ENCODE measurements around the gene ACAP3. TPM values are rescaled to one million over a fixed set of nuclear protein-coding genes. Genes with fewer than 3 reads are reported as not detected.
A peak's percentile ranks its signal among the peaks of the same experiment; 100 is the strongest.

The ACAP3 gene, protein sequence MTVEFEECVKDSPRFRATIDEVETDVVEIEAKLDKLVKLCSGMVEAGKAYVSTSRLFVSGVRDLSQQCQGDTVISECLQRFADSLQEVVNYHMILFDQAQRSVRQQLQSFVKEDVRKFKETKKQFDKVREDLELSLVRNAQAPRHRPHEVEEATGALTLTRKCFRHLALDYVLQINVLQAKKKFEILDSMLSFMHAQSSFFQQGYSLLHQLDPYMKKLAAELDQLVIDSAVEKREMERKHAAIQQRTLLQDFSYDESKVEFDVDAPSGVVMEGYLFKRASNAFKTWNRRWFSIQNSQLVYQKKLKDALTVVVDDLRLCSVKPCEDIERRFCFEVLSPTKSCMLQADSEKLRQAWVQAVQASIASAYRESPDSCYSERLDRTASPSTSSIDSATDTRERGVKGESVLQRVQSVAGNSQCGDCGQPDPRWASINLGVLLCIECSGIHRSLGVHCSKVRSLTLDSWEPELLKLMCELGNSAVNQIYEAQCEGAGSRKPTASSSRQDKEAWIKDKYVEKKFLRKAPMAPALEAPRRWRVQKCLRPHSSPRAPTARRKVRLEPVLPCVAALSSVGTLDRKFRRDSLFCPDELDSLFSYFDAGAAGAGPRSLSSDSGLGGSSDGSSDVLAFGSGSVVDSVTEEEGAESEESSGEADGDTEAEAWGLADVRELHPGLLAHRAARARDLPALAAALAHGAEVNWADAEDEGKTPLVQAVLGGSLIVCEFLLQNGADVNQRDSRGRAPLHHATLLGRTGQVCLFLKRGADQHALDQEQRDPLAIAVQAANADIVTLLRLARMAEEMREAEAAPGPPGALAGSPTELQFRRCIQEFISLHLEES
- total RNA-seq, result 10 to 100 TPM; 69.5 to 92.1 TPM

DNA sequence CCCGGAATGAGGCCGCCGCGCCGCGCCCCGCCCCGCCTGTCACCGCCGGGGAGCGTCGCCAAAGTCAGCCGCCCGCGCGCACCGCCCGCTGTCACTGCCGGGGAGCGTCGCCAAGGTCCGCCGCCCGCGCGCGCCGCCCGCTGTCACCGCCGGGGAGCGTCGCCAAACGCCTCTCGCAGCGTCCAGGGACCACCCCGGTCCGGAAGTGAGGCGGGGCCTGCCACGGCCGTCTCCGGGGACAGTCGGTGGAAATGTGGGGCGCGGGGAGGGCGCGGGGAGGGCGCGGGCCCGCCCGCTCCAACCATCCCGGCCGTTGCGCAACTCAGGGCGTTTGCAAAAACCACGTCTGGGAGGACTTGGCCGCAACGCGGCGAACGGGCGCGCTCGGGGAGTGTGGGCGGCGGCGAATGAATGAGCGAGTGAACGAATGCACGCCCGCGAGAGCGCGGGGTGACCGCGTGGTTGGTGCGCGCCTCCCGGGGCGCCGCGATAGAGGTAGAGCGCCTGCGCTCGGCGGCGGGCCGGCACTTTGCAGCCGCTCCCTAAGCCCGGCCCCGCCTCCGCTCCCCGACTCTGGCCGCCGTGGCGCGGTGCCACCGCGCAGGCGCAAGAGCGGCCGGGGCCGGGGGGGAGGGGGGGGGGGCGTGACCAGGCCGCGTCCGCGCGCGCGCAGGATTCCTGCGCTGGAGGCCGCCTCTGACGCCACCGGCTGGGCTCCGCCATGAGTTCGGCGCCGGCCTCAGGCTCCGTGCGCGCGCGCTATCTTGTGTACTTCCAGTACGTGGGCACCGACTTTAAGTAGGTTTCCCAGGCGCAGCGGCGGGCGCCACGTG lies at the start of gene ACAP3, which contains the start of gene PUSL1:
Gene ACAP3 (minus strand): TSS at position 8 of the 833 bp plus-strand sequence. CDS start 115 bp downstream, outside the sequence.
Gene PUSL1 (plus strand): TSS at position 675 of the 833 bp plus-strand sequence. CDS start 47 bp downstream, at position 722.
- no peaks in the 10 kb centered on the region for H3K36me3 Mint-ChIP-seq (ENCODE audit: low read depth)
- H3K9me3 Mint-ChIP-seq, result no peaks in the 10 kb centered on the region
- POLR2A ChIA-PET, result no interaction called here
- peak; percentile 86 for DNase-seq
- H3K4me1 Mint-ChIP-seq, result peaks cover 27% of the 10 kb centered on the region
- H3K27me3 Mint-ChIP-seq, result no peaks in the 10 kb centered on the region
- CTCF ChIA-PET, result no interaction called here
- peak within 1 kb of the TSS; percentile 93 for H3K27ac Mint-ChIP-seq
- H3K4me3 Mint-ChIP-seq, result peak within 1 kb of the TSS; percentile 86

DNA sequence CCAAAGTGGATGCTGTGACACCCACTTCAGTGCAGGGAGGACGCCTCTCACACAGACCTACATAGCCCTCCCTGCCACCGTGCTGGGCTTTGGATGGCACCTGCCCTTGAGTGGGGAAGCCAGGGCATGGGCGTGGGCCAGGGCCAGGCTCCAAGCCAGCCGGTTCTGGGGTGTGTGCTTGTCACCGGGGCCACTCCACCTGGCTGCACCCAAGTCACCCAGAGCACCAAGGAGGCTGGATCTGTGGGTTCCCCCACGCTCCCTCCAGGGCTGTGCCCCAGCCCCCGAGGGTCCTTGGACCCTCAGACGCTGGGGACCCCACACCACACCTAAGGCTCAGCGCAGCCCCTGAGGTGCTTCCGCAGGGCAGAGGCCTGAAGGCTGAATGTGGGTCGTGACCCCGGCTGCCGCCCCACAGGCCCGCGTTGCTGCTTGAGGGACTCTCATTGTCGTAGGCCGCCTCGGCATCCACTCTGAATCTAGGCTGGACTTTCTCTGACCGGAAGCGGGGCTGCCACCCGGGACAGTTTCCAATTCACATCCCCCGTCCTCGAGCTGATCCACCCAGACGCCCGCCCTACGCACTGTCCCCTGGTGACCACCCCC lies 49.2 kb upstream of the ACAP3 start:
- Mint-ChIP-seq H3K4me1 (peaks cover 35% of the 10 kb centered on the region), H3K27me3 (peaks cover 27% of the 10 kb centered on the region), H3K9me3 (peaks cover 2% of the 10 kb centered on the region), H3K36me3 (ENCODE audit: low read depth) (no peaks in the 10 kb centered on the region), H3K4me3 (no peak overlapping the region), H3K27ac (no peak overlapping the region)
- CTCF ChIA-PET, result no interaction called here
- DNase-seq, result no peak
- POLR2A ChIA-PET, result no interaction called here

DNA sequence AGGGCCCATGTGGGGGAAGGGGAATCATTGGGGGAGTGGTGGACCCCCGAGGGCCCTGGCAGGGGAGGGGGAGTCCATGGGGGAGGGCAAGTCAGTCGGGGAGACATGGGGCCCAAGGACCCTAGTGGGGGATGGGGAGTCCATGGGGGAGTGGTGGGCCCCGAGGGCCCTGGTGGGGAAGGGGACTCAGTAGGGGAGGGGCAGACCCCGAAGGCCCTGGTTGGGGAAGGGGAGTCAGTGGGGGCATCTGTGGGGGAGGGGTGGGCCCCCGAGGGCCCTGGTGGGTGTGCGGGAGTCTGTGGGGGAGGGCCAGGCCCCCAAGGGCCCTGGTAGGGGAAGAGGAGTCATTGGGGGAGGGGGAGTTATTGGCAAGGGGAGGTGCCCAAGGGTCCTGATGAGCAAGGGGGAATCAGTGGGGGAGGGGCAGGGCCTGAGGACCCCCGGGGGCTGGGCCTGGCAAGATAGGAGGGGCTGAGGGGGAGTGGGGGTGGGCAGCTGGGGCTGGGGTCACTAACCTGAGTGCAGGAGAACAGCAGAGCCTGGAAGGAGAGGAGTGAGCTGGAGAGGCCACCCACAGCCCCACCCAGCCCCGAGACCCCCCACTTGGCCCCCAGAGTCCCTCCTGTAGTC lies 48.6 kb upstream of the ACAP3 start:
- Mint-ChIP-seq H3K27me3 (peaks cover 27% of the 10 kb centered on the region), H3K4me3 (no peak overlapping the region), H3K9me3 (peaks cover 2% of the 10 kb centered on the region), H3K27ac (no peak overlapping the region), H3K4me1 (peaks cover 34% of the 10 kb centered on the region), H3K36me3 (ENCODE audit: low read depth) (no peaks in the 10 kb centered on the region)
- POLR2A ChIA-PET, result no interaction called here
- CTCF ChIA-PET, result no interaction called here
- DNase-seq, result no peak

DNA sequence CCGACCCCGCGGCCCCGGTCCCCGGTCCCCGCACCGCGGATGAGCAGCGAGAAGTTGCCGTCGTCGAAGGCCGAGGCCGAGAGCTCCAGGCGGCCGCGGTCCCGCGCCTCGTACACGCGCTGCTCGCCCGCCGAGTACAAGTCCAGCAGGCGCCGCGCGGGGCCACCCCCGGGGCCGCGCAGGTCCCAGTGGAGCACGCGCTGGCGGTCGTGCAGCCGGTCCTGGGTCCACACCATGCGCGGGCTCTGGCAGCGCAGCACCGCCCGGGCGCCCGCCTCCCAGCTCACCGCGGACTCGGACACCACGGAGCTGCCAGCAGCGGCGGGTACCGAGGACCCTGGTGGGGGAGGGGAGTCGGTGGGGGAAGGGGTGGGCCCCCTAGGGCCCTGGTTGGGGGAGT lies 47.7 kb upstream of the ACAP3 start:
- no peak overlapping the region for H3K27ac Mint-ChIP-seq
- H3K27me3 Mint-ChIP-seq, result peaks cover 22% of the 10 kb centered on the region
- POLR2A ChIA-PET, result no interaction called here
- CTCF ChIA-PET, result interaction anchor here (1.0 kb wide), 1 partner anchor 16 kb away, joined by 4 read pairs; no protein-coding TSS in a partner anchor
- H3K4me1 Mint-ChIP-seq, result peaks cover 29% of the 10 kb centered on the region
- H3K36me3 Mint-ChIP-seq (ENCODE audit: low read depth), result no peaks in the 10 kb centered on the region
- H3K4me3 Mint-ChIP-seq, result no peak overlapping the region
- no peaks in the 10 kb centered on the region for H3K9me3 Mint-ChIP-seq
- no peak for DNase-seq

GRCh38 chr1:1354271-1355247 lies 46.8 kb upstream of the ACAP3 start:
- H3K4me3 Mint-ChIP-seq, result no peak overlapping the region
- no peaks in the 10 kb centered on the region for H3K9me3 Mint-ChIP-seq
- H3K4me1 Mint-ChIP-seq, result peaks cover 27% of the 10 kb centered on the region
- no peak for DNase-seq
- no peak overlapping the region for H3K27ac Mint-ChIP-seq
- ChIA-PET POLR2A (no interaction called here), CTCF (interaction anchor here (1.0 kb wide), 1 partner anchor 16 kb away, joined by 4 read pairs; no protein-coding TSS in a partner anchor)
- no peaks in the 10 kb centered on the region for H3K36me3 Mint-ChIP-seq (ENCODE audit: low read depth)
- H3K27me3 Mint-ChIP-seq, result peaks cover 22% of the 10 kb centered on the region

GRCh38 chr1:1353389-1354151 lies 45.8 kb upstream of the ACAP3 start:
- H3K4me3 Mint-ChIP-seq, result no peak overlapping the region
- no peak for DNase-seq
- H3K27ac Mint-ChIP-seq, result peak overlapping the region; percentile 25
- CTCF ChIA-PET, result interaction anchor here (1.6 kb wide), 1 partner anchor 19 kb away, joined by 4 read pairs; no protein-coding TSS in a partner anchor
- POLR2A ChIA-PET, result no interaction called here
- H3K27me3 Mint-ChIP-seq, result peaks cover 22% of the 10 kb centered on the region
- peaks cover 18% of the 10 kb centered on the region for H3K4me1 Mint-ChIP-seq
- H3K36me3 Mint-ChIP-seq (ENCODE audit: low read depth), result no peaks in the 10 kb centered on the region
- H3K9me3 Mint-ChIP-seq, result no peaks in the 10 kb centered on the region

DNA sequence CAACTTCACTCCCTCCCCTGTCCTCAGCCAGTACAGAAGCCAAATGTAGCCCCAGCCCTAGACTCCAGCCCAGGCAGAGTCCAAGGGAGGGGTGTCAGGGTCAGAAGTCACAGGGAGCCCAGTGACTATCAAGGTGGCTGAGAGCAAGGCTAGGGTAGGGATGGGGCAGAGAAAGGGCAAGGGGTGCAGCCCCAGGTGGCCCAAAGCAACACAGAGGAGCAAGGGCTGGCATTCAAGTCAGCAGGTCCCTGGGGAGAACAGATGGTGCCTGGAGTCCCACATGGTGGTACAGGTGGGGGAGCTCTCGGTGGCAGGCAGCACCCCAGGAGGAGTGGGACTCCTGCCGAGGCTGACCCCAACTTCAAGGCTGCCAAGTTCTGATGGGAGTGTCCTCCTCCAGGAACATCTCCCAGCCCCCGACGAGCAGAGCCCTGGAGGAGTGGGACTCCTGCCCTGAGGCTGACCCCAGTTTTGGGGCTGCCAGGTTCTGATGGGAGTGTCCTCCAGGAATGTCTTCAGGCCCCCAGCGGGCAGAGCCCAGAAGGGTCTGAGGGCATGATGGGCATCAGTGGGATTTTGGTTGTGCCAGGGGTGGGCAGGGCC lies 45.2 kb upstream of the ACAP3 start:
- DNase-seq, result no peak
- ChIA-PET CTCF (interaction anchor here (1.6 kb wide), 1 partner anchor 20 kb away, joined by 4 read pairs; no protein-coding TSS in a partner anchor), POLR2A (no interaction called here)
- peaks cover 17% of the 10 kb centered on the region for H3K4me1 Mint-ChIP-seq
- H3K27ac Mint-ChIP-seq, result peak overlapping the region; percentile 25
- no peaks in the 10 kb centered on the region for H3K36me3 Mint-ChIP-seq (ENCODE audit: low read depth)
- no peaks in the 10 kb centered on the region for H3K9me3 Mint-ChIP-seq
- peak overlapping the region; percentile 58 for H3K4me3 Mint-ChIP-seq
- peaks cover 22% of the 10 kb centered on the region for H3K27me3 Mint-ChIP-seq

- ChIA-PET CTCF (interaction anchor here (0.6 to 1.6 kb wide), 7 partner anchors 19 to 174 kb away, joined by 3 to 5 read pairs (median 4); partner anchors contain the start of genes AURKAIP1 and CCNL2), POLR2A (no interaction called here)
- Mint-ChIP-seq H3K4me3 (peak overlapping the region; percentile 58), H3K27ac (peak overlapping the region; percentile 69), H3K27me3 (peaks cover 22% of the 10 kb centered on the region), H3K9me3 (no peaks in the 10 kb centered on the region), H3K36me3 (ENCODE audit: low read depth) (no peaks in the 10 kb centered on the region), H3K4me1 (peaks cover 27% of the 10 kb centered on the region)
- no peak for DNase-seq
Observed at GRCh38 chr1:1351511-1352427, 44.0 kb upstream of the ACAP3 start.

GRCh38 chr1:1349256-1350012 lies 41.7 kb upstream of the ACAP3 start, which contains the start of gene DVL1:
TSS of gene DVL1 (minus strand) at chr1:1349418. CDS start at chr1:1349065, 353 bp downstream.
- Mint-ChIP-seq H3K27ac (peak within 1 kb of the TSS; percentile 64), H3K9me3 (no peaks in the 10 kb centered on the region), H3K4me3 (peak within 1 kb of the TSS; percentile 74), H3K4me1 (peaks cover 27% of the 10 kb centered on the region), H3K36me3 (ENCODE audit: low read depth) (no peaks in the 10 kb centered on the region), H3K27me3 (peaks cover 22% of the 10 kb centered on the region)
- CTCF ChIA-PET, result interaction anchor here (1.4 kb wide), 1 partner anchor 26 kb away, joined by 4 read pairs; the partner anchor contains the start of gene AURKAIP1
- peak; percentile 72 for DNase-seq
- POLR2A ChIA-PET, result no interaction called here
